Measurements from ENCODE around the gene CRYBG2.

Gene CRYBG2

DNA sequence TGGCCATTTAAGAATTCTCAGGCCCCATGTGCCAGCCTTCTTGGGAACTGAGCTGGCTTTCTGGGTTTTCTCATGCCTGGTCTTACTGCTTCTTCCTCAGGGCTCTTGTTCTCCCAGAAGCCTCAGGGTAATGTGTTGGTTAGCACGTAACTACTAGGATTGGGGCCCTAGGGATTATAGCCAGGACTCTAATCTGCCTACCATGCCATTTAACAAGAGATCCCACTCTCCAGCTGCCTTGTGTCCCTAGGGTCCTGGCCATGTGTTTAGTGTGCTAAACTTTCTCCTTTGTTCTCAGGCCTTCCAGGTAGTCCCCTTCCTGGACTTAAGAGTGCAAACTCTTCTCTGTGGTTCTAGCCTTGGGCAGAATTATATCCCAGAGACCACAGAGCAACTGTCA lies 76.2 kb downstream of the CRYBG2 start:
- DNase-seq, result no peak

DNA sequence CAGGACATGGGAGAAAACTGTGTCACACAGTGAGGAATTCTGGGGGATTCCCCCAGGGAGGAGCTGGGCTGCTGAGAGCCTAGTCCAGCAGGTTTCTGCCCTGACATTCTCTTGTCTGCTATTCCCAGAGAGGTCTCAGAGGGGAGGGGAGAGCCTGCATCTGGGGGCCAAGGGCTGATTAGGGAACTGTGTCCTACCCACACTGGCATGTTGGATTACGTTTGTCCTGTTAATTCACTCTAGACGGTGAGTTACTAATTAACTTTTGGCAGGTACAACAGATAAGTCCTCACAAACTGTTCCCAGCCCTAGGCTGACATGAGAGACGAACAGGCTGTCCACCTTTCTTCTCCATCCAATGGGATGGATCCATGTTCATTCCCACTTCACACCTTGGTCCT lies 76.7 kb downstream of the CRYBG2 start:
- no peak for DNase-seq

- DNase-seq, result no peak
These were observed 77.5 kb downstream of the CRYBG2 start for GRCh38 chr1:26276432-26276838.

DNA sequence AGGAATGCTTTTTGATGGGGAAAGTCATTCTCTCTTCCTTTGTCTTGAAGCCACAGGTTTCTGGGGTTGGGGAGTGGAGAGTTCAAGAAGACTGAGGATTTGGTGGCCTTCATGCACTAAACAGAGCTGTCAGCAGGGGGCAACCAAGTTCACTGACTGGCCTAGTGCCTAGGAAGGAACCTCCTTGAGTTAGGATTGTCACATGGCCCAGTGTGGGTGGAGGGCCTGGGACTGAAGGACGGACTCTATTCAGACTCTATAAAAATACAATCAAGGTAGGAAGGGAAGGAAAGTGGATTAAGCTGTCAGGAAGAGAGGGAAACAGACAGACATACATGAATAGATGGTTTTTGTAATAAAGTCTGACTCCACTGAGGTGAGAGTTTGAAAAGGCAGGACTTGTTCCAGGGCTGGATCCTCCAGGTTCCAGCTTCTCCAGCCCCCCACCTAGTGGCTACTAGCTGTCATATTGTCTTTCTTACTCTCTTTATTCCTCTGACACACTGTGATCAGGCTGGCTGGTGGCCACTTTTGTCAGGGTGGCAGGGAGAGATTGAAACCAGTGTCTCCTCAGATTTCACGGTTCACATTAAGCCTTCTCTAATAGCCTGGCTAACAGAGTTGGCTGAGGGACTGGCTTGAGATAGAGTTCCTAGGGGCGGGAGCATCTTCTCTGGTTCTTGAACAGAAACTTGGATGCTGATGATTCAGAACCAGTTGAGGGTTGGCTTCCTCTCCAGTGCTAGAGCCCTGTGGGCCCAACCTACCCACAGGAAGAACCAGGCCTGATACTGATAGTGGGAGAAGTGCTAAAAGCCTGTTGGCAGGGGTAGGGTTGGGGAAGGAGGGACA lies 78.1 kb downstream of the CRYBG2 start:
- peak; percentile 61 for DNase-seq

GRCh38 chr1:26274801-26275425 lies 79.0 kb downstream of the CRYBG2 start:
- no peak for DNase-seq

All from DMS79 treated with DMSO at 0.1 percent for 48 hours (cell line).